Measurements from ENCODE around the gene ENO4.

DNA sequence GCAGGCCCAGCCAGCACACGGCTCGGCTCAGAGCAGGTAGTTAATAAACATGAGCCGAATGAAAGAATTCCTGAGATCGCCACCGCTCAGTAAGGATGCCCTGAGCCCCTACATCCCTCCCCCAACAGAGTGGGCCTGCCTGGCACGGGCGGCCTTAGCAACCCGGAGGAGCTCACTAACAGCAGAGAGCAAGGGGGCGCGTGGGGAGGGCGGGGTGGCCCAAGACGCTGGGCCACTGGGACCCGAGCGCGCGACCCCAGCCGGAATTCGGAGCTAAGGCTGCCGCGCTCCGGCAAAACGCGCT lies 403 bp upstream of the ENO4 start:
- TF ChIP-seq, protein P1, sequence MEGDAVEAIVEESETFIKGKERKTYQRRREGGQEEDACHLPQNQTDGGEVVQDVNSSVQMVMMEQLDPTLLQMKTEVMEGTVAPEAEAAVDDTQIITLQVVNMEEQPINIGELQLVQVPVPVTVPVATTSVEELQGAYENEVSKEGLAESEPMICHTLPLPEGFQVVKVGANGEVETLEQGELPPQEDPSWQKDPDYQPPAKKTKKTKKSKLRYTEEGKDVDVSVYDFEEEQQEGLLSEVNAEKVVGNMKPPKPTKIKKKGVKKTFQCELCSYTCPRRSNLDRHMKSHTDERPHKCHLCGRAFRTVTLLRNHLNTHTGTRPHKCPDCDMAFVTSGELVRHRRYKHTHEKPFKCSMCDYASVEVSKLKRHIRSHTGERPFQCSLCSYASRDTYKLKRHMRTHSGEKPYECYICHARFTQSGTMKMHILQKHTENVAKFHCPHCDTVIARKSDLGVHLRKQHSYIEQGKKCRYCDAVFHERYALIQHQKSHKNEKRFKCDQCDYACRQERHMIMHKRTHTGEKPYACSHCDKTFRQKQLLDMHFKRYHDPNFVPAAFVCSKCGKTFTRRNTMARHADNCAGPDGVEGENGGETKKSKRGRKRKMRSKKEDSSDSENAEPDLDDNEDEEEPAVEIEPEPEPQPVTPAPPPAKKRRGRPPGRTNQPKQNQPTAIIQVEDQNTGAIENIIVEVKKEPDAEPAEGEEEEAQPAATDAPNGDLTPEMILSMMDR (IDR thresholded peaks at IDR 0.05): no peak
- TF ChIP-seq NRF1 (IDR thresholded peaks at IDR 0.05; ENCODE audit: low read depth, low read length) (no peak), YY1 (IDR thresholded peaks at IDR 0.05; ENCODE audit: low read depth) (no peak), ELF1 (IDR thresholded peaks at IDR 0.05) (no peak), TAF1 (IDR thresholded peaks at IDR 0.05; ENCODE audit: borderline replicate concordance, low read depth, low read length) (no peak), EP300 (IDR thresholded peaks at IDR 0.05; ENCODE audit: borderline replicate concordance in 1 of 2, low read depth in 1 of 2, low read length in 1 of 2) (no peak), GABPA (IDR thresholded peaks at IDR 0.05; ENCODE audit: low read depth) (no peak), POLR2AphosphoS5 (IDR thresholded peaks at IDR 0.05; ENCODE audit: low read depth, low read length) (no peak), TEAD4 (IDR thresholded peaks at IDR 0.05; ENCODE audit: borderline replicate concordance, insufficient read depth) (no peak), CHD2 (IDR thresholded peaks at IDR 0.05; ENCODE audit: low read length, partially characterized antibody) (no peak)
- TF ChIP-seq, protein P2, sequence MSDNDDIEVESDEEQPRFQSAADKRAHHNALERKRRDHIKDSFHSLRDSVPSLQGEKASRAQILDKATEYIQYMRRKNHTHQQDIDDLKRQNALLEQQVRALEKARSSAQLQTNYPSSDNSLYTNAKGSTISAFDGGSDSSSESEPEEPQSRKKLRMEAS (IDR thresholded peaks at IDR 0.05; ENCODE audit: low read depth): no peak
- TF ChIP-seq, protein P3, sequence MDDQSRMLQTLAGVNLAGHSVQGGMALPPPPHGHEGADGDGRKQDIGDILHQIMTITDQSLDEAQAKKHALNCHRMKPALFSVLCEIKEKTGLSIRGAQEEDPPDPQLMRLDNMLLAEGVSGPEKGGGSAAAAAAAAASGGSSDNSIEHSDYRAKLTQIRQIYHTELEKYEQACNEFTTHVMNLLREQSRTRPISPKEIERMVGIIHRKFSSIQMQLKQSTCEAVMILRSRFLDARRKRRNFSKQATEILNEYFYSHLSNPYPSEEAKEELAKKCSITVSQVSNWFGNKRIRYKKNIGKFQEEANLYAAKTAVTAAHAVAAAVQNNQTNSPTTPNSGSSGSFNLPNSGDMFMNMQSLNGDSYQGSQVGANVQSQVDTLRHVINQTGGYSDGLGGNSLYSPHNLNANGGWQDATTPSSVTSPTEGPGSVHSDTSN (IDR thresholded peaks at IDR 0.05): no peak
- TF ChIP-seq, protein P4, sequence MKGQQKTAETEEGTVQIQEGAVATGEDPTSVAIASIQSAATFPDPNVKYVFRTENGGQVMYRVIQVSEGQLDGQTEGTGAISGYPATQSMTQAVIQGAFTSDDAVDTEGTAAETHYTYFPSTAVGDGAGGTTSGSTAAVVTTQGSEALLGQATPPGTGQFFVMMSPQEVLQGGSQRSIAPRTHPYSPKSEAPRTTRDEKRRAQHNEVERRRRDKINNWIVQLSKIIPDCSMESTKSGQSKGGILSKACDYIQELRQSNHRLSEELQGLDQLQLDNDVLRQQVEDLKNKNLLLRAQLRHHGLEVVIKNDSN (IDR thresholded peaks at IDR 0.05; ENCODE audit: borderline replicate concordance, low read depth): no peak
- TF ChIP-seq, protein P5, sequence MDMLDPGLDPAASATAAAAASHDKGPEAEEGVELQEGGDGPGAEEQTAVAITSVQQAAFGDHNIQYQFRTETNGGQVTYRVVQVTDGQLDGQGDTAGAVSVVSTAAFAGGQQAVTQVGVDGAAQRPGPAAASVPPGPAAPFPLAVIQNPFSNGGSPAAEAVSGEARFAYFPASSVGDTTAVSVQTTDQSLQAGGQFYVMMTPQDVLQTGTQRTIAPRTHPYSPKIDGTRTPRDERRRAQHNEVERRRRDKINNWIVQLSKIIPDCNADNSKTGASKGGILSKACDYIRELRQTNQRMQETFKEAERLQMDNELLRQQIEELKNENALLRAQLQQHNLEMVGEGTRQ (IDR thresholded peaks at IDR 0.05; ENCODE audit: borderline replicate concordance, low read depth, low read length): no peak
